PC-3 (cell line): ENCODE data around the gene TUBB2B. TPM values are rescaled to one million over a fixed set of nuclear protein-coding genes. Genes with fewer than 3 reads are reported as not detected.
A peak's percentile ranks its signal among the peaks of the same experiment; 100 is the strongest.

Experiments used
- ATAC-seq: fragments of 200-7000 bp; cut with Tn5 transposase; 2 replicates; pipeline ENCODE4 v1.9.1; 2020; ENCODE audit warnings: mild to moderate bottlenecking, moderate library complexity
- BruUV-seq: library from RNA; stranded (reverse); fragments of 400-500 nt; replicated peaks from 2 replicates; lab custom pipeline; 2021; lab: Mats Ljungman, UMichigan
- CTCF ChIA-PET: fragments of 300-600 bp; sonication (Branson Sonifier 250); formaldehyde crosslinking; loops from one replicate; lab custom pipeline; 2022; ENCODE audit warnings: antibody characterized with exemption; lab: Charles Lee
- POLR2A ChIA-PET: fragments of 300-600 bp; sonication (Branson Sonifier 250); formaldehyde crosslinking; loops from one replicate; lab custom pipeline; 2022; ENCODE audit warnings: antibody characterized with exemption; ENCODE audit not compliant: unreplicated experiment; lab: Charles Lee
- DNase-seq: peaks from one replicate; pipeline ENCODE4 v3.0.0-alpha.2; 2015
- H2AFZ ChIP-seq: fragments of 300-600 bp; sonication (generic); 2 replicates; pipeline ENCODE4 v1.6.0; 2016; ENCODE audit warnings: antibody characterized with exemption, low read length
- H3F3A ChIP-seq: fragments of 300-600 bp; sonication (generic); one replicate; pipeline ENCODE4 v1.6.0; 2017; ENCODE audit warnings: antibody characterized with exemption, low read length, control low read depth, mild to moderate bottlenecking; ENCODE audit not compliant: unreplicated experiment
- H3K27ac ChIP-seq: fragments of 300-600 bp; sonication (generic); 2 replicates; pipeline ENCODE4 v1.5.1; 2016; ENCODE audit warnings: mild to moderate bottlenecking, low read length
- H3K27me3 ChIP-seq: fragments of 300-600 bp; sonication (generic); 2 replicates; pipeline ENCODE4 v1.6.1; 2016; ENCODE audit warnings: low read length, mixed read lengths
- H3K36me3 ChIP-seq: fragments of 300-600 bp; sonication (generic); 2 replicates; pipeline ENCODE4 v1.6.1; 2016; ENCODE audit warnings: low read depth, mixed run types, low read length, mixed read lengths
- H3K4me1 ChIP-seq: fragments of 300-600 bp; sonication (generic); 2 replicates; pipeline ENCODE4 v1.5.1; 2016; ENCODE audit warnings: low read length; ENCODE audit not compliant: insufficient read depth
- H3K4me2 ChIP-seq: fragments of 300-600 bp; sonication (generic); 2 replicates; pipeline ENCODE4 v1.6.0; 2016; ENCODE audit warnings: low read length
- H3K4me3 ChIP-seq: fragments of 300-600 bp; sonication (generic); 2 replicates; pipeline ENCODE4 v1.5.1; 2016; ENCODE audit warnings: mild to moderate bottlenecking, low read length, mixed read lengths
- H3K79me2 ChIP-seq: fragments of 300-600 bp; sonication (generic); 2 replicates; pipeline ENCODE4 v1.6.1; 2017; ENCODE audit warnings: low read length, mixed read lengths
- H3K9ac ChIP-seq: fragments of 300-600 bp; sonication (generic); 2 replicates; pipeline ENCODE4 v1.6.0; 2016; ENCODE audit warnings: mild to moderate bottlenecking, low read length
- H3K9me2 ChIP-seq: fragments of 300-600 bp; sonication (generic); replicated peaks from 2 replicates; pipeline ENCODE4 v1.6.1; 2016; ENCODE audit warnings: mixed run types, low read length, mixed read lengths
- H3K9me3 ChIP-seq: fragments of 300-600 bp; sonication (generic); 2 replicates; pipeline ENCODE4 v1.6.1; 2016; ENCODE audit warnings: low read length, mixed read lengths
- H4K20me1 ChIP-seq: fragments of 300-600 bp; sonication (generic); 2 replicates; pipeline ENCODE4 v1.6.1; 2016; ENCODE audit warnings: low read length, mixed read lengths
- CTCF ChIP-seq: fragments of 300-600 bp; sonication (generic); conservative IDR thresholded peaks from 2 replicates; pipeline ENCODE4 v1.5.1; 2017; ENCODE audit warnings: antibody characterized with exemption, low read depth, mild to moderate bottlenecking, low read length
- EZH2 ChIP-seq: fragments of 300-600 bp; sonication (generic); IDR thresholded peaks from one replicate; pipeline ENCODE4 v1.6.1; 2017; ENCODE audit warnings: antibody characterized with exemption, mild to moderate bottlenecking, low read length; ENCODE audit not compliant: unreplicated experiment
- EZH2phosphoT487 ChIP-seq: fragments of 300-600 bp; sonication (generic); IDR thresholded peaks from 2 replicates; pipeline ENCODE4 v1.6.1; 2018; ENCODE audit warnings: mild to moderate bottlenecking, antibody characterized with exemption, low read length, borderline replicate concordance
- intact Hi-C: fragments of 100-400 bp; cut with micrococcal nuclease; formaldehyde crosslinking; loops from 2 replicates; pipeline ENCODE4 v1.9.0; 2023
- total RNA-seq: library from RNA; depleted of rRNA; stranded (reverse); fragments of >200 nt; gene quantifications from 2 replicates; pipeline ENCODE4 v1.2.3, GENCODE V29; 2014

TUBB2B gene
- total RNA-seq, 1 experiment from 2014 or later: 6.5 TPM

- Histone ChIP-seq H3K4me1 (peaks cover 14% of the 10 kb centered on the region), H3K9me2 (no peaks in the 10 kb centered on the region), H3K79me2 (peaks cover 75% of the 10 kb centered on the region), H3K9ac (no peak overlapping the region), H3F3A (no peaks in the 10 kb centered on the region), H3K9me3 (no peaks in the 10 kb centered on the region), H3K36me3 (peaks cover 13% of the 10 kb centered on the region), H4K20me1 (peaks cover 24% of the 10 kb centered on the region; the same call in 1 of the 2 replicates), H2AFZ (no peak overlapping the region), H3K27me3 (no peaks in the 10 kb centered on the region), H3K27ac (no peak overlapping the region), H3K4me3 (no peak overlapping the region), H3K4me2 (no peak overlapping the region)
- ChIA-PET POLR2A (no interaction called here), CTCF (interaction anchor here (0.5 kb wide), 1 partner anchor 263 kb away, joined by 6 read pairs; no protein-coding TSS in a partner anchor)
- no peak for DNase-seq
- ATAC-seq: no peak
- intact Hi-C loops: no loop called here
- BruUV-seq: no TSS peak
- TF ChIP-seq EZH2phosphoT487: no peak
- no peak for TF ChIP-seq EZH2
- TF ChIP-seq CTCF: no peak
Measured at GRCh38 chr6:3261921-3262320, 34.5 kb upstream of the TUBB2B start.

GRCh38 chr6:3261518-3261820, 34.0 kb upstream of the TUBB2B start:
- POLR2A ChIA-PET: no interaction called here
- Histone ChIP-seq H2AFZ (no peak overlapping the region), H3K9ac (no peak overlapping the region), H3F3A (no peaks in the 10 kb centered on the region), H3K9me3 (no peaks in the 10 kb centered on the region), H3K79me2 (peaks cover 75% of the 10 kb centered on the region), H3K27ac (no peak overlapping the region), H3K4me3 (no peak overlapping the region), H4K20me1 (peaks cover 24% of the 10 kb centered on the region; the same call in 1 of the 2 replicates), H3K9me2 (no peaks in the 10 kb centered on the region), H3K4me1 (peaks cover 14% of the 10 kb centered on the region), H3K27me3 (no peaks in the 10 kb centered on the region), H3K4me2 (peak overlapping the region; percentile 93), H3K36me3 (peaks cover 13% of the 10 kb centered on the region)
- no TSS peak for BruUV-seq
- no peak for DNase-seq
- no peak for ATAC-seq
- TF ChIP-seq EZH2: no peak
- TF ChIP-seq CTCF: no peak
- no peak for TF ChIP-seq EZH2phosphoT487
- intact Hi-C loops: no loop called here
- CTCF ChIA-PET: no interaction called here

- no peak for ATAC-seq
- Histone ChIP-seq H3F3A (no peaks in the 10 kb centered on the region), H3K4me2 (peak overlapping the region; percentile 93), H3K27ac (no peak overlapping the region), H3K36me3 (peaks cover 13% of the 10 kb centered on the region), H3K9me2 (no peaks in the 10 kb centered on the region), H3K4me3 (peak overlapping the region; percentile 52), H3K9me3 (no peaks in the 10 kb centered on the region), H3K27me3 (no peaks in the 10 kb centered on the region), H4K20me1 (peaks cover 24% of the 10 kb centered on the region; the same call in 1 of the 2 replicates), H3K4me1 (peaks cover 14% of the 10 kb centered on the region), H3K9ac (no peak overlapping the region; the same call in 1 of the 2 replicates), H3K79me2 (peaks cover 70% of the 10 kb centered on the region), H2AFZ (no peak overlapping the region)
- ChIA-PET CTCF (interaction anchor here (0.5 kb wide), 1 partner anchor 182 kb away, joined by 3 read pairs; no protein-coding TSS in a partner anchor), POLR2A (no interaction called here)
- BruUV-seq: no TSS peak
- intact Hi-C loops: no loop called here
- TF ChIP-seq EZH2 (no peak), CTCF (no peak), EZH2phosphoT487 (no peak)
- DNase-seq: peak; percentile 8
Measured at GRCh38 chr6:3260772-3261517, 33.5 kb upstream of the TUBB2B start.
